Measurements from ENCODE around the gene RNU5D-1.

Gene RNU5D-1

GRCh38 chr1:44775078-44775929 lies 44.3 kb upstream of the RNU5D-1 start, which contains the start of gene RPS8 (continued):
- TF ChIP-seq ZBTB49 (tag by site-specific recombination; IDR thresholded peaks at IDR 0.05; ENCODE audit: low read depth) (no peak), ZNF777 (tag by site-specific recombination; IDR thresholded peaks at IDR 0.05; ENCODE audit: borderline replicate concordance) (0 out of 2 replicates have a peak, but pooled peaks have one; percentile 11), ZNF544 (tag by site-specific recombination; IDR thresholded peaks at IDR 0.05) (no peak), ZNF140 (tag by site-specific recombination; IDR thresholded peaks at IDR 0.05) (no peak), ZNF112 (tag by site-specific recombination; IDR thresholded peaks at IDR 0.05) (no peak), ZNF114 (tag by site-specific recombination; IDR thresholded peaks at IDR 0.05) (no peak), SP2 (tag by site-specific recombination; IDR thresholded peaks at IDR 0.05) (peak; percentile 60), GLIS2 (tag by site-specific recombination; IDR thresholded peaks at IDR 0.05) (peak; percentile 87), ZNF548 (tag by site-specific recombination; IDR thresholded peaks at IDR 0.05) (no peak), MZF1 (tag by site-specific recombination; IDR thresholded peaks at IDR 0.05; ENCODE audit: borderline replicate concordance) (no peak), PRDM10 (tag by site-specific recombination; IDR thresholded peaks at IDR 0.05) (peak; percentile 26; the same call in 1 of the 2 replicates), ZBTB20 (tag by site-specific recombination; IDR thresholded peaks at IDR 0.05) (peak; percentile 52; the same call in 1 of the 2 replicates), ATF2 (tag by site-specific recombination; IDR thresholded peaks at IDR 0.05; ENCODE audit: low read depth) (no peak), ZNF521 (tag by site-specific recombination; IDR thresholded peaks at IDR 0.05) (no peak), ZNF792 (tag by site-specific recombination; IDR thresholded peaks at IDR 0.05) (0 out of 2 replicates have a peak, but pooled peaks have one; percentile 27), ZBTB8A (tag by site-specific recombination; IDR thresholded peaks at IDR 0.05) (peak; percentile 68), ZSCAN4 (tag by site-specific recombination; IDR thresholded peaks at IDR 0.05) (no peak; the same call in none of the 2 replicates), SETDB1 (IDR thresholded peaks at IDR 0.05; ENCODE audit: insufficient read length, low read length) (no peak), ZNF488 (tag by site-specific recombination; IDR thresholded peaks at IDR 0.05) (no peak), PRDM4 (tag by site-specific recombination; IDR thresholded peaks at IDR 0.05) (0 out of 2 replicates have a peak, but pooled peaks have one; percentile 8), ZNF266 (tag by site-specific recombination; IDR thresholded peaks at IDR 0.05; ENCODE audit: low read depth) (no peak), SP3 (tag by site-specific recombination; IDR thresholded peaks at IDR 0.05) (peak; percentile 91), ZNF510 (tag by site-specific recombination; IDR thresholded peaks at IDR 0.05; ENCODE audit: insufficient replicate concordance) (no peak), MEIS1 (CRISPR knock-in tag; IDR thresholded peaks at IDR 0.05; ENCODE audit: borderline replicate concordance) (no peak), ZNF707 (tag by site-specific recombination; IDR thresholded peaks at IDR 0.05) (0 out of 2 replicates have a peak, but pooled peaks have one; percentile 9), RBAK (tag by site-specific recombination; IDR thresholded peaks at IDR 0.05) (no peak)
